ENCODE results near the gene BTBD9.

Gene BTBD9

DNA sequence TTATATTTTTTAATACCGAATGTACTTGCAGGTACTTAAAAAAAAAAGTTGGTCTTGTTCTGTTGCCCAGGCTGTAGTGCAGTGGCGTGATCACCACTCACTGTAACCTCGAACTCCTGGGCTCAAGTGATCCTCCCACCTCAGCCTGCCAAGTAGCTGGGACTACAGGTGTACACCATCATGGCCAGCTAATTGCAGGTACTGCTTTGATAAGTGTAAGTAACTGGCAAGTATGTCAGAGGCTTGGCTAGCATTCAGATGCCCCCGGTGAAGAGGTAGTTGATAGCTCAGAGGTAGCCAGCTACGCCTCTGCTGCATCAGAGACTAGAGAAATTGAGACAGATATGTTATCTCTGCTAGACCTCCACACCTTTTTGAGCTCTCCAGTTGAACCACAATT lies 40.5 kb downstream of the BTBD9 start:
- no peak for DNase-seq (ENCODE audit: low read depth in 3 of 3)

GRCh38 chr6:38593998-38594665 lies 45.6 kb downstream of the BTBD9 start:
- no peak for DNase-seq (ENCODE audit: low read depth in 3 of 3)

DNA sequence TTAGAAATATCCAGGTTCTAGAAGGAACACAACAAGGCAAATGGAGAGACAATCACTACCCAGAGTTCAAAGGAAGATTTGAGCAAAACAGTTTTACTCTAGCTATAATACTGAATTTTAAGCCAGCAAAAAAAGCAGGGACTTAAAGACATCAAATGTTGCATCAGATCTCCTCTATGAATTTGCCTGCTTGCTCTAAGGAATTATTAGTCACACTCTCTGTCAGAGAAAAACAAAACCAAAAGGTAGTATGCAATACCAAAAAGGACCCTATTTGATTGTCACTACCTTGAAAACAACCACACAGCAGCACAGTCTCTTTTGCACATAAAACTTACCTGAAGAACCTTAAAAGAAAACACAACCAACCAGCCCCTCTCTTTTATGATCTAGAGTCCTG lies 46.3 kb downstream of the BTBD9 start:
- DNase-seq (ENCODE audit: low read depth in 3 of 3): no peak

DNA sequence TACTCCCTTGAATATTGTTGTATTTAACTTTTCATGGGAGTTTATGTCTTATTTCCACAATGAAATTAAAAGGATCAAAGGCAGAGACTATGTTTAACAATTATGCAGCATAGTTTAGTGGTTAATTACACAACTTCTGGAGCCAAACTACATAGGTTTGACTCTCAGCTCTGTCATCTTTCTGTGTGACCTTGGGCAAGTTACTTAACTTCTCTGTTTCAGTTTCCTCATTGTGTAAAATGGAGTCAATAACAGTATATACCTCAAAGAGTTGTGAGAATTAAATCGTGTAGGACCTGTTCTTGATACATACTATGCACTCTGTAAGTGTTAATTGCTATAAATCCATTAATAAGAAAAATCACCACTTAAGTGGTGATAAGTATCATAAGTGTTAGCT lies 48.3 kb downstream of the BTBD9 start:
- DNase-seq (ENCODE audit: low read depth in 3 of 3): no peak

- DNase-seq (ENCODE audit: low read depth in 3 of 3): no peak
Observed at GRCh38 chr6:38589367-38589720, 50.4 kb downstream of the BTBD9 start.

- no peak for DNase-seq (ENCODE audit: low read depth in 3 of 3)
Observed at GRCh38 chr6:38588631-38589366, 50.9 kb downstream of the BTBD9 start.

GRCh38 chr6:38587766-38588362 lies 51.9 kb downstream of the BTBD9 start:
- DNase-seq (ENCODE audit: low read depth in 3 of 3): no peak

GRCh38 chr6:38586992-38587391 lies 52.7 kb downstream of the BTBD9 start:
- no peak for DNase-seq (ENCODE audit: low read depth in 3 of 3)

DNA sequence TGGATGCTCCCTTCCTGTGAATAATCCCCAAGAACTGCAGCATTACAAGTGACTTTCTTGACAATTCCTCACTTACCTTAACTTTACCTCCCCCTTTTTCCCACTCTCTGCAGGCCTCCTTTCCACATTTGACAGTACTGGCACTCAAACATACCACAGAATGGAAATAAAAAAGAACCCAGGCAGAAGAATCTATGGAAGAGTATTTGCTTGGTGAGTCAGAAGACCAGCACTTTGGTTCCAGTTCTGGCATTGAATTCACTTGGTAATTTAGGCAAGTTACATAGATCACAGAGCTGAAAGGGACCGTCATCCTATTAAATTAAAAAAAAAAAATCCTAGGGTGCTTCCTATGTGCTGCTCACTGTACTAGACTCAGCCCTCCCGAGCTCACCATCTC lies 55.0 kb downstream of the BTBD9 start:
- no peak for DNase-seq (ENCODE audit: low read depth in 3 of 3)

GRCh38 chr6:38583523-38583922 lies 56.2 kb downstream of the BTBD9 start:
- no peak for DNase-seq (ENCODE audit: low read depth in 3 of 3)

- no peak for DNase-seq (ENCODE audit: low read depth in 3 of 3)
Observed at GRCh38 chr6:38580030-38580429, 59.7 kb downstream of the BTBD9 start.

DNA sequence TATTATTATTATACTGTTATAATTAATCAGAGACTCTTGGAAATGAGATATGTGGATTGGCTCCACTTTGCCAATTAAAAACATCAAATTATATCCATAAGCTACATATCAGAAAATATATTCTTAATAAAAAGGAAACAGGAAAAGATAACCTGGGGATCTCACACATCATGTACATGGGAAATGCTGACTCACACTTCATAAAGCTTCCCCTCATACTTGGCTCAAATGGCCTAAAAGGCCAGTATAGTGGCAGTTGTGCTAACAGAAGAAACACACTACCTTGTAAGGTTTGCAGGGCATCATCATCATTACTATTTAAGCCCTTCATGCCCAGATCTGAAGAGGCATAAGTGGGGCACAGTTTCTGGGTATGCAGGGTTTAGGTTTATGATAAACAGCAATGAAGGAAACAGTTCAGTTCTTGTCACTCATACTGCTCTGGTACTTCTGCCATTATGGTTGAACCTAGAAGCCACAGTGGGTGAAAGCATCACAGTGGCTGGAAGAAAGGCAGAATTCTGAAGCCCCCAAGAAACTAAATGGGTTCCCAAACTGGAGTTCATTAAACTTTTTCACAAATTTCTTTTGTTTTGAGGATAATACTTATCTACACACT lies 60.6 kb downstream of the BTBD9 start:
- DNase-seq (ENCODE audit: low read depth in 3 of 3): no peak

GRCh38 chr6:38578075-38578474 lies 61.7 kb downstream of the BTBD9 start:
- DNase-seq (ENCODE audit: low read depth in 3 of 3): no peak

DNA sequence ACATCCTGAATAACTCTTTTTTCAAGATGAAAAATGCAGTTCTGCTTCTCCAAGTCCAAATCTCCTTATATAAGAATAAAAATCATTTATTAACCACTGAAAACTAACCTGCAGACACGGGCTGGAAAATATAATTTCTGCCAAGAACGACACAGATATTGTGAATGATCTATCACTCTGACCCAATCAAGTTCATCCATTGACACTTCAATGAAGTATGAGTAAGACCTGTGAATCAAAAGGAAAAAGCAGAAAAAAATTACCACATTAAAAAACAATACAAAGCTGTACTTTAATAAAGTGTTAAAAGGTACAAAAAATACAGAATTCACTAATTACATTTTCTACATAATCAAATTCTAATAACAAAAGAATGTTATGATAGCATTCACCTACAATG lies 62.2 kb downstream of the BTBD9 start:
- DNase-seq (ENCODE audit: low read depth in 3 of 3): no peak

DNA sequence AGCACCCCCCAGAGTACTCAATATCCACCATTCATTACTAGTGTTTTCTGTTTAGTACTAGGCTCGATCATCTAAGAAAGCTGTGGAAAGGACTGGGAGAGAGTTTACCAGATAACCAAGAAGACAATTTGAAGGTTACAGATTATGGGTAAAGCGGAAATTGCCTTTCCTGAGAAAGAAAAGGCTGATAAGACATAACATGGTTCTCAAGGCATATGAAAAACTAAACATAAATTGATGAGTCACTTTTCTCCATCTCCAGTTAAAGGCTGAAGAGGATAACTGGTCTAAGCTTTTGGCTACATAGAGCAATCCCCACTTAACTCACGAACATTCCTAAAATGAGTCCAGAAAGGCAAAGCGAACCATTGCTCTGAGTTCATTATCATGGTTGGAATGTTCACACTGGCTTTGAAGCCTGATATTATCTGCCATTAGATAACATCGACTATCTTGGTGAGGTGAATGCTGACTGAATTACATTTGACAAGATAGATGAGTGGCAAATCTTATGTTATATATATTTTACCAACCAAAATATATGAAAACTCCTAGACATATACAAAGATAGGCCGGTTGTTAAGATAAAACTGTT lies 65.8 kb downstream of the BTBD9 start:
- DNase-seq (ENCODE audit: low read depth in 3 of 3): no peak

GRCh38 chr6:38572186-38572813 lies 67.4 kb downstream of the BTBD9 start:
- no peak for DNase-seq (ENCODE audit: low read depth in 3 of 3)

- DNase-seq (ENCODE audit: low read depth in 3 of 3): no peak
Observed at GRCh38 chr6:38571721-38572120, 68.0 kb downstream of the BTBD9 start.

DNA sequence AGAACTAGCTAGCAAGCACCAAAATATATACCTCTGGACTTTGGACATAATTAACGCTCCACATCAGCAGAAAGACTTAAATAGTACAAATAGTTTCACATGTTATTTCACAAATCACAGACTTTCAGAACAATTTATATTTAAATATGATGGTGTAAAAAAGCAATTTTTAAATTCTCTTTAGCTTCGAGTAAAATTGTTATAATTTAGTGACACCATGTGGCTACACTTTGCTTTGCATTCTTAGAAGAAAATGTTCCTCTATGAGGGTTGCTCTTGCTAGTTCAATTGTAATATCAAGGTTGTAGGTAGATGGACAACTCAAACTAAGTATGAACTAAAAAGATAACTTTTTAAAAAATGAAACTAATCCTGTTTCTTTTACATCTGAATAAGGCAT lies 69.0 kb downstream of the BTBD9 start:
- no peak for DNase-seq (ENCODE audit: low read depth in 3 of 3)

- no peak for DNase-seq (ENCODE audit: low read depth in 3 of 3)
Observed at GRCh38 chr6:38567436-38567835, 72.3 kb downstream of the BTBD9 start.

DNA sequence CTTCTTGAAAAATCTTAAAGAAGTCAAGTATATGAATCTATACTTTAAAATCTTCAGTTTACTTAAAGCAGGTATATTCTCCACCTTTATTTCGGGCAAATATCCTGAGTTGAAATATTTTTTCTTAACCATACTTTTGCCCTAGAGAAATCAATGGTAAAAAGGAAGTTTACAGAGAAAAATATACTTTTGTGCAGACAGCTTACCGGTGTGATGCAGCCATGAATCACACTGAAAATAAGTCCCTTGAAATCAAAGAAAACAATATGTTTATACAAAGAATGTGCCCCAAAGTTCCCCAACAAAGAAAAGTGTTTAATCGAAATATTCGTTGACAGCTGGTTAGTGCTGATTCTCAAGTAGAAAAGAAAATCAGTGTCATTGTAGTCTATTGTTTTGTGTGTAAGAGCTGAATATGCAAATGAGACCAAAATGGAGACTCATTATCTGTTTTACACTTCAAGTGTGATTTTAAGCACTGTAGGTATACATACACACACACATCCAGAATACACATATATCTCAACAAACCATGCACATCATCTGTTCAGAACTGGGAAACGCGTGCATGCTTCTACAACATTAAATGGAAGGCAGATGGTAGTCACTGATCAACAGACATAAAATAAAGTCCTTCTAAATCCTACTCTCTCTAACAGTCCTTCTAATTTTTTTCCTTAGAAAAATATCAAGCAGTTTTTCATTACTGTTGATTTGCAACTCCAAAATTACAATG lies 73.3 kb downstream of the BTBD9 start:
- no peak for DNase-seq (ENCODE audit: low read depth in 3 of 3)

DNA sequence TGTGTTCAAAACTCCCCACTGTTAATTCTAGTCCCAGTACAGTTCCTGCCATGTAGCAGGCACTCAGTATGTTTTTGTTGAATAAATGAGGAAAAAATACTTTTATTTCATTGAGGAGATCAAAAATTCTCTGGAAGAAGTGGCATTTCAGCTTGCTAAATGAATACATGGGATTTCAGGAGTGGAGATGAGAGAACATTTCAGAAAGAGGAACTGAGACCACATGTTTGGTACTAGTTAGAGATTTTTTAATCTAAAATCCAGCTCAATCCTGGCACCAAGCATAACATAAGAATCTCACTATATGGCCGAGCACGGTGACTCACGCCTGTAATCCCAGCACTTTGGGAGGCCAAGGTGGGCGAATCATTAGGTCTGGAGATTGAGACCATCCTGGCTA lies 75.4 kb downstream of the BTBD9 start:
- no peak for DNase-seq (ENCODE audit: low read depth in 3 of 3)
